Activated CD4-positive, CD25-positive, alpha-beta regulatory T cell treated with anti-CD3 and anti-CD28 coated beads, Interleukin-2, amount 50 U/mL, for 16 hours (primary cell): Measurements from ENCODE around the gene PSD.

Experiments
- DNase-seq: peaks from one replicate; pipeline ENCODE4 v3.0.0-alpha.2; 2020; ENCODE audit warnings: low read depth, low spot score

The PSD gene

DNA sequence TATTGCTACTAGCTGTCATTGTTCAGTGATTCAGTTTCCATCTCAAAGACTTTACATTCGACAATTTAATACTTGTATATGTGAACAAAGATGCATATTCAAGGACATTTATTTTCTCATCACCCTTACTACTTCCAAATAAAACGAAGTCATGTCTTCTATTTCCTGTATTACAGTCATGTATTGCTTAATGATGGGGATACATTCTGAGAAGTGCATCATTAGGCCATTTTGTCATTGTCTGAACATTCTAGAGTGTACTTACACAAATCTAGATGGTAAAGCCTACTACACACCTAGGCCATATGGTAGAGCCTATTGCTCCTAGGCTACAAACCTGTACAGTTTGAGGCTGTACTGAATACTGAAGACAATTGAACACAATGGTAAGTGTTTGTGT is 26.3 kb upstream of the PSD start:
- DNase-seq, result no peak

DNA sequence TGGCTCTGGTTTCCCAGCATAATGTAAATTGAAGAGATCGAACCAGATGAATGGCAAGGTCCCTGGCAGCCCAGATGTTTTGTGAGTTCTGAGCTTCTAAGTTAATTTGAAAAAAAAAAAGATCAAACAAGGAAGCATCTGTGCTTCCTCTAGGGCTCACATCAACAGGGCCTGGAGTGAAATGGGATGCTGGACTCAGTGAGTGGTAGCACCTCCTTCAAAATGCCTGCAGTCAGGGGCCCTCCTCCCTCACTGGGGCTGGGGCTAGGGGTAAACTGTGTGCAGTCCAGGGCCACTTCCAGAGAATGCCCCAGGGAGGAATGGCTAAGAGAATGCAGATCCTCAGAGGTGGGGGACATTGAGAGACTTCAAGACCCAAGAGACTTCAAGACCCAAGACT is 19.8 kb upstream of the PSD start:
- DNase-seq, result no peak

GRCh38 chr10:102437515-102437914 is 18.9 kb upstream of the PSD start:
- DNase-seq, result no peak

DNA sequence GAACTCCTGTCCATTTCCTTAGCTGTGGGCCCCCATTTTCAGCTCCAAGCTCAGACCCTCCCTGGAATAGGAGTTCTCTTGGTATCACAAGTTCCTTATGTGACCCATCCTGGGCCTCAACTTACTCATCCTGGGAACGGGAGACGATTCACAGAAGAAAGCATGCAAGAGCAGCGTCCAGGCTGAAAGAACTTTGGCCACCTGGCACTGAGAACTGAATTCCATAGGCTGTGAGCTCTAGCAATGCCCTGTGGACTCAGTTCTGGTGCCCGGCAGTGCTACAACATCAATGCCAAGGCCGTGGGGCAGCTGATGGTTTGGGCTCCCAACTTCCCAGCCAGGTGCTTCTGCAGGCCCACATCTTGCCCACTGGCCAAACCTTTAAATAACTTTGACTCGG is 17.7 kb upstream of the PSD start:
- no peak for DNase-seq

GRCh38 chr10:102435529-102436233 is 17.1 kb upstream of the PSD start:
- no peak for DNase-seq

GRCh38 chr10:102435133-102435497 is 16.5 kb upstream of the PSD start:
- no peak for DNase-seq

DNA sequence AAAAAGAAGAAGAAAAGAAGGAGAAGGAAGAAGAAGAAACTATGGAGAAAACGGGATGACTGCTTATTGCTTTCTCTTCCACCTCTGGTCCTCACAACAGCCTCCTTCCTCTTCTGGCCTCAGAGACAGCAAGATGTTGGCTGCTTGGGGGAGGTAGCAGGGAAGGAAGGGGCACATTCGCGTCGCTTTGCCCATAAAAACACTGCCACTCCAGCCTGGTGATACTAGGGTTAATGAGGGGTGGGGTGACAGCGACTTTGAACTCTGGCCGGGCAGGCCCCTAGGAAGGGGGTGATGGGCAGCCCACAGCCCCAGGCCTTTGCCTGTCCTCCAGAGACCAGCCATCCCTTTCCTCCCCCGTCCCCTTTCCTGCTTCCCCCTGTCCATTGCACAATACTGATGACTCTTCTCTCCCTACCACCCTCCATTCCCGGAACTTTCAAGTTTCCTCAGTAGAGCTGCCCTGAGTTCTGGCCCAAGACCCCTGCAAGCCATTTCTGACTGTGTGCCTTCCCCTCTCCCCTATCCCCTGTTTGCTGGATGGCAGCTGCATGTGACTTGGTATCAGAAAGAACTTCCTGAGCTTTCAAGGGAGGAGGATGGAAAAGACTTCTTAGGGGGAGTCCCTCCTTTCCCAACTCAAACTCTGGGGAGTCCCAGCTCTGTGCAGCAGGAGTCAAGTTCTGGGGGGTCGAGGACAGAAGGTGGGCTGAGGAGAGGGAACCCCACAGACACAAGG is 16.0 kb upstream of the PSD start:
- DNase-seq, result no peak

DNA sequence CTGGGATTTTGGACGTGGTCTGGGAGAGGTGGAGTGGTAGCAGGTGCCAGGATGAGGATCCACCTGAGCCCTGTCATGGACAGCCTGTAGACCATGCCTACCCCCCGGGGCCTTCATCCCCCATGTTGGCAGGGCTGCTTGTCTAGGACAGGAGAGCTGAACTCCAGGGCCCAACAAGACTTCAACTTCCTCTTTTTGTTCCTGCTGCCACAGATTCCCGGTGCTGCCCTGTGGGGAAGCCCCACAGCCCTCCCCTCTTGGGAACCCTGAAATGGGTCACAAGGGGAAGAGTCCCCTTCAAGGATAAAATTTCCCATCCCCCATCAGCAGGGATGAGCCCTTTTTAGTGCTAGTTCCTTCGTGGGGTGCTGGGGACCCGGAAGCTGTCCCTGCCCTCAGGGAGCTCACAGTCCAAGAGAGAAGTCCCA is 15.0 kb upstream of the PSD start:
- DNase-seq, result no peak

- peak; percentile 81 for DNase-seq
Measured at GRCh38 chr10:102432162-102432950, 13.8 kb upstream of the PSD start, which contains the start of gene CUEDC2. Gene CUEDC2, minus strand, starts transcription at chr10:102432574. Its CDS starts 7,386 bp downstream, at chr10:102425188.

DNA sequence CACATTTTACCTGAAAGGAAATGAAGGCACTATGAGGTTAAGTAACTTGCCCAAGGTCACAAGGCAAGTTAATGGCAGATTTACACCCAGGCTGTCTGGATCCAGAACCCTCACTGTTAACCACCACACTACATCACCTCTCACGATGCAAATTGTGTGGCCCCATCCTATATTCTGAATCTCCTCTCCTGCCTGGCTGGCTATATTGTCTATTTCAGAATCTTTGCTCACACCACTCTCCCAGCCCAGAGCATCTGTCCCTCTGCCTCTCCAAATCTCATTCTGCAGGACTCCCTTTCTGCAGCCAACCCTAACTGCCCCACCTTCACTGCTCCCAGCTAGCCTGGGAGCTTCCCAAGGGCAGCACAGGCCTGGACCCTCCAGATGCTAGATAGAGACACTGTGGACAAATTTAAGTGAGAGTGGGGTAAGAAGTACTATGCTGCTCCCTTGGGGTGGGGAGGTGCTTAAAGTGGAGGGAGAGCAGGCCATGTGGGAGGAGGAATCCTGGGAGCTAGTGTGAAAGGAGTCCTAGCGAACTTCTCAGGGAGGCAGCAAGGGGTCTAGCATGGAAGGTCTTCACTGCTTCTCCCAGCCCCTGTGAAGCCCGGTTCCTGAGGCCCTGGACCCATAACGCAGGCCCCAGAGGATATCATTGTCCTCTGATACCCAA is 13.0 kb upstream of the PSD start:
- DNase-seq, result no peak

DNA sequence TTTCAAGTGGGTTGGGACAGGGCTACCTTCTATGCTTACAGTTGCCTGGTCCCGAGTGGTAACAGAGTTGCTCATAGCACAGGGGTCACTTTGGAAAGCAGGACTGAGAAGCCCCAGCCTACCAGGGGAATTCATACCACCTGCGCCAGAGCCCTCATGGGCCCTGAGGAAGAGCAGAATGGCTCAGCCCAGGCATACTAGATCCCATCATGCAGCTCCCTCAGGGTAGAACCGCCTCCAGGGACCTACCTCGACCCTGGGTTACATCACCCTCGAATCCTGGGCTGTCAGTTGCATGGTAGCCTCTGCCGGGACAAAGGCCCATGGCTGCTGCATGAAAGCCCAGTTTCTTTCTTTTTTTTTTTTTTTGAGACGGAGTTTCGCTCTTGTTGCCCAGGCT is 10.9 kb upstream of the PSD start:
- no peak for DNase-seq

DNA sequence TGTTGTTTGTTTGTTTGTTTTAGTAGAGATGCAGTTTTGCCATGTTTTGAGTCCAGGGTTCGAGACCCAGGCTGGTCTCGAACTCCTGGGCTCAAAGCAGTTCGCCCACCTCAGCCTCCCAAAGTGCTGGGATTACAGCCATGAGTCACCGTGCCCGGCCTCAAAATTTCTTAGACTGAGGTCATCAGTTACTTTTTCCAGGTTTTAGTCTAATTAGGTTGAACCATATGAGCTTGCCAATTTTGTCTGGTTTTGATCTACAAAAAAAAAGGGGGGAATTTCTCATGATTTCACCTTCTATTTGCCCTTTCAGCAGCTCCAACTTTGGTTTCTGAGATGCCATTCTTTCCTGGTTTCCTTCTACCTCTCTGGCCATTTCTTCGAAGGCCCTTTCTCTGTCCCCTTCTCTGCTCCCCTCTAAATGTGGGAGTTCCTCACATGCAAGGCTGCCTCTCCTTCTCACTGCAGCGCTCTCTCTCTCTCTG is 8.3 kb upstream of the PSD start:
- DNase-seq, result no peak

- DNase-seq, result no peak
Measured at GRCh38 chr10:102425444-102425843, 6.9 kb upstream of the PSD start.

- no peak for DNase-seq
Measured at GRCh38 chr10:102424916-102425315, 6.3 kb upstream of the PSD start.

GRCh38 chr10:102424145-102424544 is 5.6 kb upstream of the PSD start:
- DNase-seq, result no peak

DNA sequence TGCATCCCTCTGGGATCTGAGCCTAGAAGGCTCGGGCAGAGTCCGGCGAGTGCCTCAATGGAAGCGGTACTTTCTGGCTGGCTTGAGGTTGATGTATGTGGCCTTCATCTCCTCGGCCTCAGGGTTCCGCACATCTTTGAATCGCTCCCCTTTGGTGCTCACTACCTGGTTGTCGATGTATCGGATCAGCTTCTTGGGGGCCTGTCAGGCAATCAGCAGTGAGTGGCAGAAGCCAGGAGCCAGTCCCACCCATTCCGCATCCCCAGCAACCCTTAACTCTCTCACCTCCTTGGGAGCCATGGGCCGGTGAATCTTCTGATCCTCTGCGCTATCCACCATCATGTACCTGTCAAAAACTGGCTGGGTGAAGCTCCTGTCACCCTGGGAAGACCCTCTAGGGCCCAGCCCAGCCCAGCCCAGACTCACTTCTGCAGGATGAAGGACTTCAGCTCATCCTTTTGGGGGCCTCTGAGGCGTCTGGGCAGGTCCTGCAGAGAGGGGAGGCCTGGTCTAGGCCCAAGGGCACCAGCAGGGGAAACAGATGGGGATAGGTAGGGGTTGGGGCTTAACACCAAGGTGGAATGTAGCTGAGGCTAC is 4.9 kb upstream of the PSD start:
- DNase-seq, result no peak

GRCh38 chr10:102422545-102423129 is 4.1 kb upstream of the PSD start:
- no peak for DNase-seq

GRCh38 chr10:102421757-102422512 is 3.4 kb upstream of the PSD start:
- no peak for DNase-seq

- DNase-seq, result no peak
Measured at GRCh38 chr10:102421507-102421756, 2.8 kb upstream of the PSD start.

GRCh38 chr10:102420714-102421506 is 2.3 kb upstream of the PSD start, which contains the start of gene FBXL15:
Gene FBXL15, plus strand, starts transcription at chr10:102420836. Its CDS starts 294 bp downstream, at chr10:102421130.
- peak; percentile 88 for DNase-seq
